Gastrocnemius medialis (tissue), 4 donors: ENCODE data around the gene BLOC1S3.

Experiments
- POLR2A ChIP-seq, 2 donors: fragments of 450-650 bp; IDR thresholded peaks; one replicate each; pipeline ENCODE4 v1.6.1; 2017; ENCODE audit warnings: antibody characterized with exemption in 2 of 2, mild to moderate bottlenecking in 2 of 2, moderate library complexity in 2 of 2
- TF ChIP-seq, protein P1 (sequence below), 5 experiments: fragments of 450-650 bp in 3 of 5; fragments of 200-600 bp in 2 of 5; sonication (generic) in 2 of 5; IDR thresholded peaks in 4 of 5; conservative IDR thresholded peaks in 1 of 5; 1 replicate in 4 of 5; 2 replicates in 1 of 5; pipeline ENCODE4 v1.5.1; 2016 to 2019; ENCODE audit warnings: antibody characterized with exemption in 5 of 5, mild to moderate bottlenecking in 3 of 5, moderate library complexity in 3 of 5

DNA sequence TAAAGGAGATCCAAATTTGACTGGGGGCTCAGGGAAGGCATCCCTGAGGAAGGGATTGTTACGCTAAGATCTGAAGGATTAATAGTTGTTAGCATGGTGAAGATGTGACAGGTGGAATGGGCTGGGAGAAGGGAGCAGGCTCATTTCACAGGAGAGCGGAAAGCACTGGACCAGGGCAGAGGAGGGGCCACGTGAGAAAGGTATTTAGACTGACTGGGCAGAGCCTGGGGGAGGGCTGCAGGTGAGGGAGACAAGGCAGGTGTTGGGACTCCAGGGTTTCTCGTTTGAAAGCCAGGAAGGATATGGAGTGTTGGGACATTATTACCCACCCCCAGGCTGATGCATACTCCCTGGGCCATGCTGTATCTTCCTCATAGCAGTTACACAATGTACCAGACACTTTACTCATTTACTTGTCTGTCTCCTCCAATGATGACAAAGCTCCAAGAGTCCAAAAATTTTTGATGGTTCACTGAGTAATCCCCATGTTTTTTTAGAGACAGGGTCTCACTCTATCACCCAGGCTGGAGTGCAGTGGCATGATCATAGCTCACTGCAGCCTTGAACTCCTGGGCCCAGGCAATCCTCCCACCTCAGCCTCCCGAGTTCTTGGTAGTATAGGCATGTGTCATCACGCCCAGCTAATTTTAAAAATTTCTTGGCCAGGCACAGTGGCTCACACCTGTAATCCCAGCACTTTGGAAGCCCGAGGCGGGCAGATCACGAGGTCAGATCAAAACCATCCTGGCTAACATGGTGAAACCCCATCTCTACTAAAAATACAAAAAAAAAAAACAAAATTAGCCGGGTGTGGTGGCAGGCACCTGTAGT lies 2.9 kb upstream of the BLOC1S3 start:
- TF ChIP-seq, protein P1, sequence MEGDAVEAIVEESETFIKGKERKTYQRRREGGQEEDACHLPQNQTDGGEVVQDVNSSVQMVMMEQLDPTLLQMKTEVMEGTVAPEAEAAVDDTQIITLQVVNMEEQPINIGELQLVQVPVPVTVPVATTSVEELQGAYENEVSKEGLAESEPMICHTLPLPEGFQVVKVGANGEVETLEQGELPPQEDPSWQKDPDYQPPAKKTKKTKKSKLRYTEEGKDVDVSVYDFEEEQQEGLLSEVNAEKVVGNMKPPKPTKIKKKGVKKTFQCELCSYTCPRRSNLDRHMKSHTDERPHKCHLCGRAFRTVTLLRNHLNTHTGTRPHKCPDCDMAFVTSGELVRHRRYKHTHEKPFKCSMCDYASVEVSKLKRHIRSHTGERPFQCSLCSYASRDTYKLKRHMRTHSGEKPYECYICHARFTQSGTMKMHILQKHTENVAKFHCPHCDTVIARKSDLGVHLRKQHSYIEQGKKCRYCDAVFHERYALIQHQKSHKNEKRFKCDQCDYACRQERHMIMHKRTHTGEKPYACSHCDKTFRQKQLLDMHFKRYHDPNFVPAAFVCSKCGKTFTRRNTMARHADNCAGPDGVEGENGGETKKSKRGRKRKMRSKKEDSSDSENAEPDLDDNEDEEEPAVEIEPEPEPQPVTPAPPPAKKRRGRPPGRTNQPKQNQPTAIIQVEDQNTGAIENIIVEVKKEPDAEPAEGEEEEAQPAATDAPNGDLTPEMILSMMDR (IDR thresholded peaks at IDR 0.05 in 4 of 5, conservative IDR thresholded peaks at IDR 0.05 in 1 of 5) = no peak
- no peak for TF ChIP-seq POLR2A (IDR thresholded peaks at IDR 0.05)
